Measurements from ENCODE around the gene TRAPPC6A.

DNA sequence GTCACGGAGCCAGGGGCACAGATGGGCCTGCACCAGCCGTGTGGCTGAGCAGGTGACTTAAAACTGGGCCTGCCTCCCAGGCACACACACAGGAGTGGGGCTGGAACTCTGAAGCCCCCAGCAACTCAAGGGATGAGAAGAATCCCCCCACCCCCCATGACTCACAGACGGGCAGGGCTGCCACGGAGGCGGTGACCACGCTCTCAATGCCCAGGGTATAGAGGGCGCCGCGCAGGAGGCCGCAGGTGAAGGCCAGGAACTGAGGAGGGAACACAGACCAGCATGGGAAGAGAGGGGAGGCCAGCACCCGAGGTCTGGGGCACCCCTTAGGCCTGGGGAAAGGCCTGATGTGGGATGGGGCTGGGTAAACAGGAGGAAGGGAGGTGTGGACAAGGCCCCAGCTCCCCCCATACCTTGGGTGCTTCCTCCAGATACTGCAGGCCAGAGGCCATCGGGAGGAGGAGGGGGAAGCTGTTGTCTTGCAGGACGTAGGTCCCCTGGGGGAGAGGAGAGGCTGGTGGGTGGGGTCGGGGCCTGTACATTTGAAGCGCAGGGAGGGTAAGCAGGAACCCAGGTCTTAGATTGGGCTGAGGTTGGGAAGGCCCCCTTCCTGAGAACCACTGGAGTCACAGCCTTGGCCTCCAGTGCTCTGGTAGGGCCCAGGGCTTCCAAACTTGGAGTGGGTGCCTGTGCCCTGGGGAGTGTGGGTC, 14.1 kb downstream of the TRAPPC6A start:
- TF ChIP-seq POLR2A (IDR thresholded peaks at IDR 0.05), result no peak
- TF ChIP-seq, protein P1, sequence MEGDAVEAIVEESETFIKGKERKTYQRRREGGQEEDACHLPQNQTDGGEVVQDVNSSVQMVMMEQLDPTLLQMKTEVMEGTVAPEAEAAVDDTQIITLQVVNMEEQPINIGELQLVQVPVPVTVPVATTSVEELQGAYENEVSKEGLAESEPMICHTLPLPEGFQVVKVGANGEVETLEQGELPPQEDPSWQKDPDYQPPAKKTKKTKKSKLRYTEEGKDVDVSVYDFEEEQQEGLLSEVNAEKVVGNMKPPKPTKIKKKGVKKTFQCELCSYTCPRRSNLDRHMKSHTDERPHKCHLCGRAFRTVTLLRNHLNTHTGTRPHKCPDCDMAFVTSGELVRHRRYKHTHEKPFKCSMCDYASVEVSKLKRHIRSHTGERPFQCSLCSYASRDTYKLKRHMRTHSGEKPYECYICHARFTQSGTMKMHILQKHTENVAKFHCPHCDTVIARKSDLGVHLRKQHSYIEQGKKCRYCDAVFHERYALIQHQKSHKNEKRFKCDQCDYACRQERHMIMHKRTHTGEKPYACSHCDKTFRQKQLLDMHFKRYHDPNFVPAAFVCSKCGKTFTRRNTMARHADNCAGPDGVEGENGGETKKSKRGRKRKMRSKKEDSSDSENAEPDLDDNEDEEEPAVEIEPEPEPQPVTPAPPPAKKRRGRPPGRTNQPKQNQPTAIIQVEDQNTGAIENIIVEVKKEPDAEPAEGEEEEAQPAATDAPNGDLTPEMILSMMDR (IDR thresholded peaks at IDR 0.05), result no peak

All from transverse colon (tissue), 3 donors.